CD14-positive monocyte (primary cell): Measurements from ENCODE around the gene SLC25A30. TPM values are rescaled to one million over a fixed set of nuclear protein-coding genes. Genes with fewer than 3 reads are reported as not detected.

Experiments used
- DNase-seq, 3 donors: peaks; one replicate each; pipeline ENCODE4 v3.0.0-alpha.2; 2011 to 2022
- H2AFZ ChIP-seq: 2 replicates; pipeline ENCODE4 v1.6.0; 2012; ENCODE audit warnings: mild to moderate bottlenecking, low read depth, low read length, inconsistent platforms; ENCODE audit not compliant: insufficient read depth, poor library complexity, severe bottlenecking
- H3K27ac ChIP-seq, 2 donors: 1 replicate in 1 of 2; 2 replicates in 1 of 2; pipeline ENCODE4 v1.5.1; 2012 to 2013; ENCODE audit warnings: low read length in 2 of 2, control low read depth in 1 of 2, inconsistent platforms in 1 of 2, low read depth in 1 of 2, mild to moderate bottlenecking in 1 of 2
- H3K27me3 ChIP-seq, 2 donors: one replicate each; pipeline versions ENCODE4 v1.6.0 to v1.6.1; 2011 to 2013; ENCODE audit warnings: low read length in 2 of 2; ENCODE audit not compliant: control insufficient read depth in 2 of 2, insufficient read depth in 2 of 2
- H3K36me3 ChIP-seq, 2 donors: replicated peaks in 1 of 2; 1 replicate in 1 of 2; 2 replicates in 1 of 2; pipeline versions ENCODE4 v1.5.1 to v1.6.1; 2012 to 2013; ENCODE audit warnings: low read length in 2 of 2, control low read depth in 1 of 2, inconsistent platforms in 1 of 2, mild to moderate bottlenecking in 1 of 2; ENCODE audit not compliant: insufficient read depth in 2 of 2, control insufficient read depth in 1 of 2
- H3K4me1 ChIP-seq, 2 donors: 1 replicate in 1 of 2; 2 replicates in 1 of 2; pipeline versions ENCODE4 v1.5.1 to v1.6.1; 2012 to 2013; ENCODE audit warnings: low read length in 2 of 2, control low read depth in 1 of 2, inconsistent platforms in 1 of 2, mild to moderate bottlenecking in 1 of 2, moderate library complexity in 1 of 2; ENCODE audit not compliant: insufficient read depth in 2 of 2, control insufficient read depth in 1 of 2
- H3K4me2 ChIP-seq: replicated peaks from 2 replicates; pipeline ENCODE3; 2012; ENCODE audit warnings: low read length, moderate library complexity, mild to moderate bottlenecking; ENCODE audit not compliant: poor library complexity, severe bottlenecking; ENCODE audit errors: extremely low read depth
- H3K4me3 ChIP-seq, 3 experiments: fragments of 200-600 bp in 1 of 3; sonication (generic) in 1 of 3; replicated peaks in 1 of 3; 1 replicate in 2 of 3; 2 replicates in 1 of 3; pipeline ENCODE4 v1.5.1; 2011 to 2013; ENCODE audit warnings: low read length in 3 of 3, mild to moderate bottlenecking in 3 of 3, control low read depth in 2 of 3, low read depth in 2 of 3, inconsistent platforms in 1 of 3, moderate library complexity in 1 of 3
- H3K79me2 ChIP-seq: 2 replicates; pipeline ENCODE4 v1.6.0; 2012; ENCODE audit warnings: mild to moderate bottlenecking, control low read depth, inconsistent platforms, low read length, moderate library complexity; ENCODE audit not compliant: insufficient read depth
- H3K9ac ChIP-seq: 2 replicates; pipeline ENCODE4 v1.6.0; 2017; ENCODE audit warnings: low read length, mild to moderate bottlenecking; ENCODE audit not compliant: insufficient read depth, poor library complexity, severe bottlenecking
- H3K9me3 ChIP-seq, 2 donors: replicated peaks in 1 of 2; 1 replicate in 1 of 2; 2 replicates in 1 of 2; pipeline versions ENCODE4 v1.5.1 to v1.6.1; 2012 to 2013; ENCODE audit warnings: low read length in 2 of 2, control low read depth in 1 of 2; ENCODE audit not compliant: control insufficient read depth in 1 of 2, insufficient read depth in 1 of 2
- H4K20me1 ChIP-seq: 2 replicates; pipeline ENCODE4 v1.6.0; 2012; ENCODE audit warnings: mild to moderate bottlenecking, low read length, control low read depth, moderate library complexity; ENCODE audit not compliant: insufficient read depth
- H3K27ac Mint-ChIP-seq, 7 donors: one replicate each; pipeline ENCODE4 v1.8.0; 2020; ENCODE audit warnings: mild to moderate bottlenecking in 7 of 7, mixed read lengths in 7 of 7, moderate library complexity in 6 of 7, inconsistent platforms in 2 of 7
- H3K27me3 Mint-ChIP-seq, 3 donors: one replicate each; pipeline ENCODE4 v1.8.0; 2021 to 2022; ENCODE audit warnings: low read depth in 3 of 3, mild to moderate bottlenecking in 3 of 3, mixed read lengths in 3 of 3, moderate library complexity in 3 of 3, inconsistent platforms in 1 of 3
- H3K36me3 Mint-ChIP-seq, 2 donors: one replicate each; pipeline ENCODE4 v1.8.0; 2020; ENCODE audit warnings: mixed read lengths in 2 of 2, inconsistent platforms in 1 of 2, mild to moderate bottlenecking in 1 of 2
- H3K4me1 Mint-ChIP-seq: one replicate; pipeline ENCODE4 v1.8.0; 2020; ENCODE audit warnings: mild to moderate bottlenecking, mixed read lengths
- H3K4me3 Mint-ChIP-seq, 2 donors: one replicate each; pipeline ENCODE4 v1.8.0; 2020; ENCODE audit warnings: mild to moderate bottlenecking in 2 of 2, mixed read lengths in 2 of 2, moderate library complexity in 1 of 2
- H3K9me3 Mint-ChIP-seq, 7 donors: one replicate each; pipeline ENCODE4 v1.8.0; 2020 to 2022; ENCODE audit warnings: mixed read lengths in 7 of 7, mild to moderate bottlenecking in 6 of 7, moderate library complexity in 6 of 7, inconsistent platforms in 2 of 7
- WGBS: methylation state at CpG from one replicate; pipeline ENCODE4 v1.1.5; 2013; ENCODE audit warnings: missing lambda C conversion rate; ENCODE audit not compliant: insufficient coverage; 5-methylcytosine and 5-hydroxymethylcytosine counted together
- intact Hi-C, 2 donors: fragments of 100-400 bp; cut with micrococcal nuclease; formaldehyde crosslinking; loops; one replicate each; pipeline versions ENCODE4 v1.15.0 to v1.15.1; 2023
- polyA plus RNA-seq, 3 donors: library from polyadenylated mRNA; depleted of rRNA in 1 of 3; unstranded in 2 of 3; stranded (reverse) in 1 of 3; fragments of 300-500 nt in 2 of 3; fragments of >200 nt in 1 of 3; fragmentation: Illumina TruSeq in 2 of 3; gene quantifications; 1 replicate in 2 of 3; 2 replicates in 1 of 3; pipeline ENCODE4 v1.2.3, GENCODE V29; 2012 to 2021
- TF ChIP-seq, protein P1 (sequence below): fragments of 200-600 bp; IDR thresholded peaks from one replicate; pipeline ENCODE4 v1.8.0; 2022; ENCODE audit warnings: antibody characterized with exemption, mild to moderate bottlenecking

Gene SLC25A30
- polyA plus RNA-seq, 3 donors, result 0.92 to 14.0 (median 2.3) TPM

- WGBS, result no CpG with 5 or more reads among the region's 4 CpGs
- no peak overlapping the region for H2AFZ ChIP-seq
- no peak overlapping the region for H3K9ac ChIP-seq
- H3K36me3 ChIP-seq, result peaks cover 29 to 50% of the 10 kb centered on the region in 2 donors
- Mint-ChIP-seq H3K4me3 (no peak overlapping the region), H3K36me3 (peaks cover 42 to 52% of the 10 kb centered on the region in 2 donors), H3K4me1 (peaks cover 37% of the 10 kb centered on the region), H3K9me3 (no peaks in the 10 kb centered on the region), H3K27ac (peak overlapping the region in 3 of 7 donors; percentile 6 to 74 (median 11)), H3K27me3 (no peaks in the 10 kb centered on the region)
- peaks cover 15 to 43% of the 10 kb centered on the region in 2 donors for H3K4me1 ChIP-seq
- no peak for DNase-seq
- intact Hi-C loops, result no loop called here
- H3K4me2 ChIP-seq, result no peak overlapping the region
- peaks cover 56% of the 10 kb centered on the region for H4K20me1 ChIP-seq
- H3K9me3 ChIP-seq, result no peaks in the 10 kb centered on the region
- peaks cover 57% of the 10 kb centered on the region for H3K79me2 ChIP-seq
- TF ChIP-seq, protein P1, sequence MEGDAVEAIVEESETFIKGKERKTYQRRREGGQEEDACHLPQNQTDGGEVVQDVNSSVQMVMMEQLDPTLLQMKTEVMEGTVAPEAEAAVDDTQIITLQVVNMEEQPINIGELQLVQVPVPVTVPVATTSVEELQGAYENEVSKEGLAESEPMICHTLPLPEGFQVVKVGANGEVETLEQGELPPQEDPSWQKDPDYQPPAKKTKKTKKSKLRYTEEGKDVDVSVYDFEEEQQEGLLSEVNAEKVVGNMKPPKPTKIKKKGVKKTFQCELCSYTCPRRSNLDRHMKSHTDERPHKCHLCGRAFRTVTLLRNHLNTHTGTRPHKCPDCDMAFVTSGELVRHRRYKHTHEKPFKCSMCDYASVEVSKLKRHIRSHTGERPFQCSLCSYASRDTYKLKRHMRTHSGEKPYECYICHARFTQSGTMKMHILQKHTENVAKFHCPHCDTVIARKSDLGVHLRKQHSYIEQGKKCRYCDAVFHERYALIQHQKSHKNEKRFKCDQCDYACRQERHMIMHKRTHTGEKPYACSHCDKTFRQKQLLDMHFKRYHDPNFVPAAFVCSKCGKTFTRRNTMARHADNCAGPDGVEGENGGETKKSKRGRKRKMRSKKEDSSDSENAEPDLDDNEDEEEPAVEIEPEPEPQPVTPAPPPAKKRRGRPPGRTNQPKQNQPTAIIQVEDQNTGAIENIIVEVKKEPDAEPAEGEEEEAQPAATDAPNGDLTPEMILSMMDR, result no peak
- no peaks in the 10 kb centered on the region for H3K27me3 ChIP-seq
- H3K4me3 ChIP-seq, result no peak overlapping the region
- peak overlapping the region in 1 of 2 donors; percentile 30 for H3K27ac ChIP-seq
These were observed 6.5 kb downstream of the SLC25A30 start for GRCh38 chr13:45411631-45412030.

- H3K27me3 Mint-ChIP-seq, result no peaks in the 10 kb centered on the region
- Histone ChIP-seq H3K4me2 (no peak overlapping the region), H3K27ac (peak overlapping the region in 1 of 2 donors; percentile 30), H3K79me2 (peaks cover 53% of the 10 kb centered on the region), H3K36me3 (peaks cover 33 to 54% of the 10 kb centered on the region in 2 donors), H3K27me3 (no peaks in the 10 kb centered on the region), H3K9ac (no peak overlapping the region), H3K4me1 (peaks cover 16 to 43% of the 10 kb centered on the region in 2 donors), H3K4me3 (no peak overlapping the region), H2AFZ (no peak overlapping the region), H4K20me1 (peaks cover 60% of the 10 kb centered on the region), H3K9me3 (no peaks in the 10 kb centered on the region)
- peaks cover 40% of the 10 kb centered on the region for H3K4me1 Mint-ChIP-seq
- DNase-seq, result no peak
- no peaks in the 10 kb centered on the region for H3K9me3 Mint-ChIP-seq
- H3K4me3 Mint-ChIP-seq, result no peak overlapping the region
- H3K36me3 Mint-ChIP-seq, result peaks cover 46 to 56% of the 10 kb centered on the region in 2 donors
- TF ChIP-seq, protein P1, result no peak
- 86% methylated on average over 4 of the region's 4 CpGs for WGBS
- H3K27ac Mint-ChIP-seq, result peak overlapping the region in 5 of 7 donors; percentile 6 to 74 (median 60)
- intact Hi-C loops, result no loop called here
These were observed 7.0 kb downstream of the SLC25A30 start for GRCh38 chr13:45411221-45411620.
